Activated CD8-positive, alpha-beta memory T cell treated with anti-CD3 and anti-CD28 coated beads, Interleukin-2, amount 50 U/mL, for 1 hour (primary cell): ENCODE results near the gene MAPK8IP1.
A peak's percentile ranks its signal among the peaks of the same experiment; 100 is the strongest.
"Not testable (repeated sequence)": the region's sequence is repeated elsewhere in the genome, so short reads cannot be mapped to it uniquely, and the experiment has no call there.

Experiments used
- DNase-seq: peaks from one replicate; pipeline ENCODE4 v3.0.0-alpha.2; 2020; ENCODE audit errors: extremely low read depth

The MAPK8IP1 gene

DNA sequence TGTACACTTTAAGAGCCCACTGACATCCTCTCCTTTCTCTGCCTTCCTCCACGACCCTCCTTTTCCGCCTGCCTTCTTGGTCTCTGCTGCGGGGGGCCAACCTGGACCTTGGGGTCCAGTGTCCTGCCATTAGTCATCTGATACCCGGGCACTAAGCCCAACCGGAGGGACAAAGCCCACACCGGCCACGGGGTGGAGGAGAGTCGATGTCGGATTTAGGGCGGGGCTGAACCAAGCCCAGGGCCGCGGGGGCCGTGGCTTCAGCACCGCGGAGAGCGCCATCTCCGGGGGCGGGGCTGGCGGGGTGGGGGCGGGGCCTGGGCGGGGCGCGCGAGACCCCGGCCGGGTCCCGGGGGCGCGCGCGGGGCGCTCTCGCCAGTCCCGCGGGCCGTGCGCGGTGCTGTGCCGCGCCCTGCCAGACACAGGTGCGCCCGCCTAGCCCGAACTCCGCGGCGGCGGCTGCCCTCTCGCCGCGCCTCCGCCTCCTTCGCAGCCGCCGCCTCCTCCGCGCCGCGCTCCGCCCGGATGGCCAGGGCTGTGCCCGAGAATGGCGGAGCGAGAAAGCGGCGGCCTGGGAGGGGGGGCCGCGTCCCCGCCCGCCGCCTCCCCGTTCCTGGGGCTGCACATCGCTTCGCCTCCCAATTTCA lies at the start of gene MAPK8IP1:
MAPK8IP1 (plus strand) TSS at position 378 of the 647 bp plus-strand sequence; CDS start at position 548, 170 bp downstream.
- DNase-seq, result no peak

DNA sequence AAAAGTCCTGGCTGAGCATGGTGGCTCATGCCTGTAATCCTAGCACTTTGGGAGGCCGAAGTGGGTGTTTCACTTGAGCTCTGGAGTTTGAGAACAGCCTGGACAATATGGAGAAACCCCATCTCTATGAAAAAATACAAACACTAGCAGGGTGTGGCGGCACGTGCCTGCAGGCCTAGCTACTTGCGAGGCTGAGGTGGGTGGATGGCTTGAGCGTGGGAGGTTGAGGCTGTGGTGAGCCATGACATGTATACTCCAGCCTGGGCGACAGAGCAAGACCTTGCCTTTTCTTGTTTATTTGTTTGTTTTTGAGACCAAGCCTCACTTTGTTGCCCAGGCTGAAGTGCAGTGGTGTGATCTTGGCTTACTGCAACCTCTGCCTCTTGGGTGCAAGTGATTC lies 46.2 kb upstream of the MAPK8IP1 start:
- DNase-seq, result no peak

DNA sequence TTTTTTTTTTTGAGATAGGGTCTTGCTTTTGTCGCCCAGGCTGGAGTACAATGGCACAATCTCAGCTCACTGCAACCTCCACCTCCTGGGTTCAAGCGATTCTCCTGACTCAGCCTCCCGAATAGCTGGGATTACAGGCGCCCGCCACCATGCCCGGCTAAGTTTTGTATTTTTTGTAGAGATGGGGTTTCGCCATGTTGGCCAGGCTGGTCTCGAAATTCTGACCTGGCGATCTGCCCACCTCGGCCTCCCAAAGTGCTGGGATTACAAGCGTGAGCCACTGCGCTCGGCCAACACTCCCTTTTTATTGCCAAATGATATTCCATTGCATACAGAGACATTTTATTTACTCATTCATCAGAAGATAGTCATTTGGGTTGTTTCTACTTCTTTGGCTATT lies 45.2 kb upstream of the MAPK8IP1 start:
- DNase-seq, result not testable (repeated sequence)

DNA sequence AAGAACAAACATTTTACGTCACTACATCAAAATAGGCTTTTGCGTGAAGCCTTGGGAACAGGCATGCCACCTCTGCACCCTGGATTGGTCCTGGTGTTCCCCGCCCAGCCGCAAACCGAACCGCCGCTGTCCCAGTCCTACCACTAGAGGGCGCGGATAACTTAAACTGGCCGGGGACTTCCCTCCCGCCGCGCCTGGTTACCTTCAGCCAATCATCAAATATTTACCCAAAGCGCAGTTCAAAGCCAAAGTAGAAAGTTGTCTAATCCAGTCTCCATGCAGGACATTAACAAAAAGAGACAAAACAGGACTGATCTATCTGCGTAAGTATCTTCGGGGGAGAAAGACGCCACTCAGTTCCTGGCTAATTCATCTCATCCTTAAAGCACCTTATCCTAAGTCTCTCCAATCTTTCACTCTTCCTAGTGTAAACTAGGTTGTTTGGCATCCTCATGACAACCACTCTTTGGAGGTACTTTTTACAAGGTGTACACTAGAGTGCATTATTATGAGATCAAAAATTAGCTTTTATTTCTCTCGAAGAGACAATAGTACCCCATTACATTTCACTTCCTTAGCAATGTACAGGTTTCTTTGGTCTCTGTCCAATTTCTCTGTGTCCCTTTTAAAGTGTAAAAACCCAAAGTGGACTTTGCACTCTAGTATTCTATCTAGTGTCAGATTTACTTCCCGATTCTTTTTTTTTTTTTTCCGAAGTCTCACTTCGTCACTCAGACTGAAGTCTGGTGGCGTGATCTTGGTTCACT lies 42.1 kb upstream of the MAPK8IP1 start:
- peak; percentile 85 for DNase-seq

DNA sequence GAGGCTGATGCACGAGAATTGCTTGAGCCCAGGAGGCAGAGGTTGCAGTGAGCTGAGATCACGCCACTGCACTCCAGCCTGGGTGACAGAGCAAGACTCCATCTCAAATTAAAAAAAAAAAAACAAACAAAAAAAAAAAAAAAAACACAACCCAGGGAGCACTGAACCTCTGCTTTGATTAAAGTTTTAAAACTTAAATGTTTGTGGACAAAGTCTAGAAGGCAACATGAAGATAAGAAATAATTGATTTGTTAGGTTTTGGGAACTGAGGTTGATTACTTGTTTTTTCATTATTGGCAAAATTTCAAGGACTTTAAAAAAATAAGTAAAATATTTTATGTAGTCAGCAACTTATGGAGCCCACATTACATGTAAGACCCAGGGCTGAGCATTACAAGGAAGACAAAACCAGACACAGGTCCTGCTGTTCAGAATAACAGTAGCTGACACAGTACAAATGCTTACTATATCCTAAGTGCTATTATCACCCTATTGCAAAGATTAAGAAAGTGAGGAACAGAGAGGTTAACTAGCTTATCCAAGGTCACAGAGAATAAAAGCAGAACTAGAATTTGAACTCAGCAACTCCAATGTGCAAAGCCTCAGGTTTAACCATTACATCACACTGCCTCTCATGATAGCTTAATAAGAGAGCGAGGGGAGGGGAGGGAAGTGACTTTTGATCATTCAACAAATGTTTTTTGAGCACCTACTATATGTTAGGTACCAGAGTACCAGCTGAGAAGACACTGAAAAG lies 40.5 kb upstream of the MAPK8IP1 start:
- no peak for DNase-seq

DNA sequence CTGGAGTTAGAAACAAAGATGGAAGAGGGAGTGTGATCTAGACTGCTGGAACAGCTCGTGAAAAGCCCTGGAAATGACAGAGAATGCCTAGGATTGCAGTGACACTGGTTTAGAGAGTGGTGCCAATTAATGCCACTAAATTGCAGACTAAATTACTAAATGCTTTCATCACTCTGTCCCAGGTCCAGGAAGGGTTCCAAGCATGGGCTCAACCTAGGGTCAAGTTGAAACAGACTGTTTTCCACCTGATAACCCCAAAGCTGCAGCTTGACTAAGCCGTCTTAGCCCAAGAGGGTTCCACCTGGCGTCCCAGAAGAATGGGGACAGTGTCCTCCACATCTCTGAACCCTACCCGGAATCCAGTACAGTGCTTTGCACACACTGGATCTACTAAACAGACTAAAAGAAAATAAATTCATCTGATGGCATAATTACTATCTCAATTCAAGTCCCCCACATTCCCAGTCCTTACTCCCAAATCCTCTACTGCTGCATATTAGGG lies 39.2 kb upstream of the MAPK8IP1 start:
- DNase-seq, result no peak

DNA sequence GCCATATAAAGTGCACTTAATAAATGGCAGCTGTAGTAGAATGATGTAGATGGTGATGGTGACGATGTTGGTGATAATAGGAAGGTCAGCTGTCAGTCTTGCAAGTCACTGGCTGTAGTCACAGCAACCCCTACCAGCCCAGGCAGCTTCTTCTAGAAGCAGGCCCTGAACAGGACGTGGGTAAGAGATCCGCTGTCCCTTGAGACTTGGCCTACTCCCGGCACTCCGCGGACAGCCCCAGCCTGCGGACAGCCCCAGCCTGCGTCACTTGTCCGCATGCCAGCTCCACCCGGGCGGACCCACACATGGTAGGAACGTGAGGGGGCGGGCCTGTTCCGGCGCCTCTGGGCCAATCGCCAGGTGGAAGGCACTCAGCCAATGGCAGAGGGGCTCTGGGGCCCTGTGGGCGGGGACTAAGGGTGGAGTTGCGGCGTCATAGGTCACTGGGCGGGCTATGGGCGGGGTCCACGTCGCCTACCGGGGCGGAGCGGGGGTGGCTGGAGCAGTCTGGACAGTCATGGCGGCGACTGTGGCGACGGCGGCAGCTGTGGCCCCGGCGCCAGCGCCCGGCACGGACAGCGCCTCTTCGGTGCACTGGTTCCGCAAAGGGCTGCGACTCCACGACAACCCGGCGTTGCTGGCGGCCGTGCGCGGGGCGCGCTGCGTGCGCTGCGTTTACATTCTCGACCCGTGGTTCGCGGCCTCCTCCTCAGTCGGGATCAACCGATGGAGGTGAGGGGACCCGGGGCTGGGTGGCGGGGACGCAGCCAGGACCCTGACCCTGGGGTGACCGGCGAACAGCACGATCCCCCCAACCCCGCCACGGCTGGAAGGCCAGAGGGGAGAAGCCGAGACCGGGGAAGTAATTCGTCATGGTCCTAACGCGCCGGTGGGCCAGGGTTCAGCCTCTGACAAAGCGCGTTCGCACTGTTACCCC lies 38.2 kb upstream of the MAPK8IP1 start, which contains the start of gene CRY2:
CRY2 (plus strand) TSS at position 502 of the 937 bp plus-strand sequence; CDS start at position 518, 16 bp downstream.
- peak; percentile 93 for DNase-seq

DNA sequence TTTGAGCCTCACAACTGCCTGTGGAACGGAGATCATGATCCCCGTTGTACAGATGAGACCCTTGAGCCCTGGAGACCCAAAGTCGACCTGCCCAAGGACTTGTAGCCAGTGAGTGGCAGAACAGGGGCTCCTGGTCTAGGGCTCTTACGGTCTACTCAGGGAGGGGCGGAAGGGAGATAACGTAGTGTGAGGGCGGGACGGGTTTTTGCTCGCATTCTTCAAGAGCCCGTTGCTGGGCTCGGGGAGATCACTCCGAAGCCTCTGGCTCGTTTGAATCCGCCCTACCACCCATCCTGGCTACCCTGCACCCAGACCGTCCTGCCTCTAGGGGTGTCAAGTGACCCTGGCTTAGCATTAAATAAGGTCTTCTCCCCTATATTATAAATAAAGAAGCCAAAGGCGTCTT lies 37.5 kb upstream of the MAPK8IP1 start:
- no peak for DNase-seq

DNA sequence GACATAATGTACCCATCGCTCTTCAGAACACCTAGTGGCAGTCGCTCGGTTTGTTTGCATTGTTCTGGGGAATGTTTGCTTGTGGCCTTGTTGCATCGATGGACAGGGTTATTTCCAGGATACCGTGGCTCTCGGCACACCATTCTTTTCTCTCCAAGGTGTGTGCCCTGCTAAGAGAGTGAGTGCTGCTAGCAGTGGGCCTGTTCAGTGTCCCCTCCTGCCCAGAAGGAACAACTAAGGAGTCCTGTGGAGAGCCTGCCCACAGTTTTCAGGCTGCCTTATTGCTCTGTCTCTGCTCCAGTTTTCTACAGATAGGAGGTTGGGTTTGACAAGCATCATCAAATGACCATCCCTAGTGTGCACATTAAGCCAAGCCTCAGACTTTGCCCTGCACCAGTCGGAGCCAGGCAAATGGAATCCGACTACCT lies 36.8 kb upstream of the MAPK8IP1 start:
- DNase-seq, result no peak

DNA sequence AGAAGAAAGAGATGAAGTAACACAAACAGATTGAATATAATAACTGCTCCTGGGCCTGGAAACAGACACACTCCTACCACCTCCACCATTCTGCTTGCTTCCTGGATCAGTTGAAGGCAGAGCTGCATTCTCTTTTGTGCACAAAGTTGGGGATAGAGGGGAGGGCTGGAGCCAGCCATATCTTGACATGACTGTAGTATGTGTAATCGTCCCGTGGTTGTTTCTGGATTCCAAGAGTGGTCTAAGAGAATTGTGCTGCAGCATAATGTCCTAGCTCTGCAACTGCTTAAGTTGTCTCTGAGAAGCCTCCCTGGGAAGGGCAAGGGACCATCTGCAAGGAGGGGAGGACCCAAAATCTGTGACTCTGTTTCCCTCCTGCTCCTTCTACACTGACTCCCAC lies 35.0 kb upstream of the MAPK8IP1 start:
- no peak for DNase-seq

DNA sequence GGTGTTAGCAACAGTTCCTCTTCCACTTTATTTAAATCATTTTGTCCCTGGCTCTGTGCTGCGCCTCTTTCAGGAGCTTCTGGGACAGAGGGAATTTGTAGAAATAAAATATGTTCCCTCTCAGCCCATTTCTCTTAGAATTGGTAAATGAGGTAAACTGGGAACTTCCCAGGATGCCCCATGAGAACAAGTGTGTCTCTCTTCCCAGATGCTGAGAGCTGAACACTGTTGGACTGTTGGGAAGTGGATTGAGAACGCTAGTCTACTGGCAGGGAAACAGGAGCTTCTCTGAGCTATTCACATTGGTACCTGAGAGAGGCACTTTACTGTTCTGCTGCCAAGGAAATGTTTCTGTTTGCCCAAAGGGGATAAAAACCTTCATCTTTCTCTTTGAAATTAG lies 34.2 kb upstream of the MAPK8IP1 start:
- DNase-seq, result no peak

DNA sequence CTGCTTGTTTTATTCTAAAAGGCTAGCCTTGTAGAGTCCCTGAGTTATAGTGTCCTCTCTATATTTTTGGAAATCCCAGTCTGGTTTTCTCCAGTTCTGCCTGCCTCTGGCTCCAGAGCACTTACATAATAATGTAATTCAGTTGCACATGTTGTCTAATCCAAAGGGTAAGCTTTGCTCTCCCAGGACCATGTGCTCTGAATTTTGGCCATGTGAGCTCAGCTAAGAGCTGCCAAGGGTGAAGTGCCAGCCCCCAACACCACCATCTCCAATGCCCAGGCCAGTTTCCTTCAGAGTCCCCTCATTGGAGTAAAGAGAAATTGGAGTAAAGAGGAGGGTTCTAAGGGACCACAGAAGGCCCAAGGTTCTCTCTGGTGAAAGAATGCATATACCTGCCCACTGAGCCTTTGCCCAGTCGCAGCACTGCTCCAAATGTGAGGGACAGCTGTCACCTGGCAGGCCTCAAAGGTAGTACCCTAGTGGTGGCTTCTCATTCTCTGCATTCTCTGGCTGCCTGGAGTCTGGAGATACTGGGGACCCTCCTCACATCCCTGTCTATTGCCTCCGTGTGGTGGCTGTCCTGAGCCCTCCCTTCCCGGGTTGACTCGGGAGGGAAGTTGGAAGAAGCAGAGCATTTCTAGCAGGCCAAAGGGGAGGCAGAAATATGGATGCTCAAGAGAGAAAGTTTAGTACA lies 33.3 kb upstream of the MAPK8IP1 start:
- DNase-seq, result no peak

DNA sequence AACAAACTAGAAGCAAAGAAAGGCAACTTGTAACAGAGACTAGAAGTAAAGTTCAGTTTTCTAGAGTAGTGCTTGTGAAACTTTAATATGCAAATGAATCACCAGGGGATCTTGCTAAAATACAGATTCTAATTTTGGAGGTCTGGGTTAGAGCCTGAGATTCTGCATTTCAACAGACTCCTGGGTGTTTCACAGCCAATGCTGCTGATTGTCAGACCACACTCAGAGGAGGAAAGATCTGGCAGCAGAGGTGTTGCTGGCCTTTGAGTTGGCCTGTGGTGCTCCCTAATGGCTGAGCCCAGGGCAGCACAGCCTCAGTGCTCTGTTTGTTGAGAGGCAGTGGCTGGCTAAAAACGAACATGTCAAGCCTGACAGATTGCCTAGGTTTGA lies 32.7 kb upstream of the MAPK8IP1 start:
- no peak for DNase-seq

DNA sequence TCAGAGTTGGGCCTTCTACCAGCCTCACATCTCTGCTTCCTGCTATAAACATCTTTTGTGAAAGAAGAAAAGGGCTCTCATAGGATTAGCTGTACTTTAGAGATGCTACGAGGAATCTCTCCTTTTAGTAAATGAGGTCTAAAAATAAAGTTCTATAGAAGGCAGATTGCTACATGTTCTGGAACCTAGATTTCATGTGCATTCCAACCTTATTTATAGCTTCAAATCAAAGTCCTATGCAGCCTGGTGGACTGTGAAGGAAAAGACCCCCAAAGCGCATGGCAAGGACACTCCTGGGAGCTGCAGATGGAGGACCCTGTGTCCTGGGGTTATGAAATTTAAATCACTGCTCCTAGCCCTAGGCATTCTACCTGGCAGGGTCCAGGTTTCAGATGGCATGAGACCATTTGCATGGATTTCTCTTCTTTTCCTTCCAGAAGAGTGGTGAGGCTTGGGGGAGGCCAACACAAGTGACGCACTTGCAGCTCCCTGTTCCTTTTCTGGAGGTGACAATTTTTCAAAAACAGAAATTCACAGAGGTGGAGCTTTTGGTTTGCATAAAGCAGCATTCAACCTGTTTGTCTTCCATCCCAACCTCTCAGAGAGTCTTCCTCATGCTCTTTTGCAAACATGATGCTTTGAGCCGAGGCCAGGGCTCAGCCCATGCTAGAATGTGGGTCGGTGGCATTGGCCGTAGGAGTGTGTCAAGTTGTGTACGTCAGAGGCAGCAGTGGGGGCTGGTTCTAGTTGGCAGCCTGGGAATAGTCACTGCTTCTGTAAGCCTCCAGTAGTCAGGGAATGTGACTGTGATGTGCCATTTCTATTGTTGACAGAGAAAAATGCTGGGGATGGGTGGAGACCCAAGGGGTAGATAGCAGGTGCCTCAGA lies 31.9 kb upstream of the MAPK8IP1 start:
- DNase-seq, result no peak

DNA sequence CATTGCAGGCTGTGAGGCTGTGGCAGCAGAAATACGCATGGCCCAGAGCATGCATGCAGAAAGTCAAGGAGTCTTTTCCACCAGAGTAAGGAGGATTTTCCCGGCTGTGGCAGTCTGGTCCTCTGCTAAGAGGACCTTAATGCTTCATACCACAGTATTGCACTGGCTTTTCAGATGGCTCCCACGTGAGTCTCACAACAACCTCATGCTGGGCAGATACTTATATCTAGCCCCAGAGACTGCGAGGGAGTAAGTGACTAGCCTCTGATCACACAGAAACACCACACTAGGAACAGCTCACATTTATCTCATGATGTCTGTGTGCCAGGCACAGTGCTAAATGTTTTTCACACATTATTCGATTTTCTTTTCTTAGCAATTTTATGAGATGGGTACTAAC lies 30.1 kb upstream of the MAPK8IP1 start:
- no peak for DNase-seq

DNA sequence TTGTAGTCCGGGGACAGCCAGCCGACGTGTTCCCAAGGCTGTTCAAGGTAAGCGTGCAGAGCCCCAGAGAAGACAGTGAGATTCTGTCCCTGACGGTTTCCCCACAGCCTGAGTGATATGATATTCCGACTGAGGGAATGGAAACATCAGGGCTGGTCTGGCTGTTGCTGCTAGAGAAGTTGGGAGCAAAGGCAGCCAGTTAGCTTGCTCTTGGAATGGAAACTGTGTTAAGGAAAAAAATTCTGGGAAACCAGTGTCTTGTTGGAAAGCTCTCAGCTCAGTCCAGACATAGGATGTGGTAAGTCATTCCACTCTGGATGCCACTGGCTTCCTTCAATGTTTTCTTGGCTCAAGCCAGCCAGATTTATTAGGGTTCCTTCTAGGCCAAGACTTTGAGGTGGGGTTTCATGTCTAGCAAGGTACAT lies 29.4 kb upstream of the MAPK8IP1 start:
- DNase-seq, result no peak

DNA sequence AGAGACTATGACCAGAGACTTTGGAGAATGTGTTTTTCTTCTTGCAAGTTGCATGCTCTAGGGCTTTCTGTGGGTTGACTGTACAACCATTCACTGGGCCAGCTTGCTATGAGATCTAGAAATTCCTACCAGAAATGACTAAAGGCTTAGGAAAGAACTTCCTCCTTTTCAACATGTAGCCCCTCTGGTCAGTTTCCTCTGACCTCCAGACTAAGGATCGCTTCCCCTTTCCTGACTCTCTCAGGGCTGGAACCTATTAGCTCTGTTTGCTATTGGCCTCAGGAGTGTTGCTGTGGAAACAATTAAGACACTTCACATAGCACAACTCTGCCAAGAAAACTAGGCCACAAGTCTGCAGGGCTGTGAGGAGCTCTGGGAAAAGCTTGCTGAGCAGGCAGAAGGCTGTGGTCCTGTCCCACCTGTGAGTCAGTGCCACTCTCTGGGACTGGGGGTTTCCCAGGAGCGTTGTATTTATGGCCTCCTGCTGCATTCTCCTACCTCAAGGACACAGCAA lies 27.4 kb upstream of the MAPK8IP1 start:
- DNase-seq, result no peak

DNA sequence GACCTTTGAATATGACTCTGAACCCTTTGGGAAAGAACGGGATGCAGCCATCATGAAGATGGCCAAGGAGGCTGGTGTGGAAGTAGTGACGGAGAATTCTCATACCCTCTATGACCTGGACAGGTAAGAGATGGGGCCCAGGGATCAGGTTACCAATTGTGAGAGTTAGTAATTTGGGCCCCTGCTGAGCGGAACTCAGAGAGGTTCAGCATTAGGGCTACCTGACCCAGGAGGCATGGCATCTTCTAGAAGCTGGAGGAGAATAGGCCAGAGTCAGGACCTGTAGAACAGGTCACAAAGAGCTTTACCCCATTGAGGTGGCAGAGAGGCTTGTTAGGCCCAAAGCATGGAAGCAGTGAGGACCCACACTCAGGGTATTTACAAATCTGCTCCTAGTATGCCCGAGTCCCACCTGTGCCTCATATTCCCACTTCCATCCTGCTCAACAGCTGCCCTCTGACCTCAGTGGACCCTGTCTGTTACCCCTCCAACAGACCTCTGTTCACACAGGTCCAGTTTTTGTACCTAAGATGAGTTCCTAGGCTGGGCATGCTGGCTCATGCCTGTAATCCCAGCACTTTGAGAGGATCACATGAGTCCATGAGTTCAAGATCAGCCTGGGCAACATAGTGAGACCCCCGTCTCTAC lies 26.6 kb upstream of the MAPK8IP1 start:
- no peak for DNase-seq

DNA sequence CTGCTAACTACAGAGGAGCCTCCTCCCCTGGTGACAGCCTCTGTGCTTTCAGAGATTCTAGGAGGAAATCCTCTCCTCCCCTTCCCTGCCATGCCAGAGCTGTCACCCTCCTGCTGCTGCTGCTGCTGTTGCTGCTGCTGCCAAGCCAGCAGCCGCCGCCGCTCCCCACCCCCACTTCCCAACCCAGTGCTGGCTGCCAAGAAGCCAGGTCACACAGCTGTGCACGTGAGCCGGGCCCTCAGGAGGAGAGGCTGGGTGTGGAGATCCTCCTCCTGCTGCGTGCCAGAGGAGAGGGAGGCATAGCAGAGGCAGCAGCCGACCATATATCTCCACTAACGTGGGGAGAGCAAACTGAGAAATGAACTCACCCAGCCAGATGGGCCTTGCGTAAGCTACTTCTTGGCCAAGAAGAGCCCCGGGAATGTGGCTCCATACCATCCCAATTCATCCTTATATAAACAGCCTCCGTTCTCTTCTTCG lies 25.8 kb upstream of the MAPK8IP1 start:
- no peak for DNase-seq
